Mucosa of stomach (tissue), 1 donor: ENCODE measurements around the gene ROBO2.

Experiments
- H3K27me3 ChIP-seq: one replicate; pipeline ENCODE4 v1.7.0; 2013; ENCODE audit warnings: mild to moderate bottlenecking, low read length; ENCODE audit not compliant: control insufficient read depth, insufficient read depth
- H3K36me3 ChIP-seq: one replicate; pipeline ENCODE4 v1.7.0; 2013; ENCODE audit warnings: low read length; ENCODE audit not compliant: control insufficient read depth, insufficient read depth
- H3K4me1 ChIP-seq: one replicate; pipeline ENCODE4 v1.7.0; 2013; ENCODE audit warnings: mild to moderate bottlenecking, low read length; ENCODE audit not compliant: control insufficient read depth, insufficient read depth
- H3K4me3 ChIP-seq: one replicate; pipeline ENCODE4 v1.7.0; 2013; ENCODE audit warnings: low read length
- H3K9ac ChIP-seq: one replicate; pipeline ENCODE4 v1.7.0; 2013; ENCODE audit warnings: mild to moderate bottlenecking, low read length, moderate library complexity
- H3K9me3 ChIP-seq: one replicate; pipeline ENCODE4 v1.7.0; 2013; ENCODE audit warnings: mild to moderate bottlenecking, low read length, moderate library complexity; ENCODE audit not compliant: control insufficient read depth
- donor health status: Pancreatic carcinoma.

The ROBO2 gene

GRCh38 chr3:77699125-77699691 lies 659.3 kb downstream of the ROBO2 start:
- H3K9ac ChIP-seq = no peak overlapping the region

More at GRCh38 chr3:77699125-77699691, 659.3 kb downstream of the ROBO2 start:
- Histone ChIP-seq H3K36me3 (no peaks in the 10 kb centered on the region), H3K27me3 (no peaks in the 10 kb centered on the region), H3K9me3 (no peaks in the 10 kb centered on the region), H3K4me1 (no peaks in the 10 kb centered on the region), H3K4me3 (no peak overlapping the region)
